Stimulated activated CD4-positive, alpha-beta T cell treated with anti-CD3 and anti-CD28 coated beads, Interleukin-12 subunit alpha, Interleukin-12 subunit beta, amount 100 ng/mL, for 24 hours (primary cell): ENCODE results near the gene SLC35G3.
A peak's percentile ranks its signal among the peaks of the same experiment; 100 is the strongest.
"Not testable (repeated sequence)": the region's sequence is repeated elsewhere in the genome, so short reads cannot be mapped to it uniquely, and the experiment has no call there.

Experiments used
- DNase-seq, 2 experiments: peaks; one replicate each; pipeline ENCODE4 v3.0.0-alpha.2; 2020; ENCODE audit warnings: low read depth in 2 of 2

The SLC35G3 gene

DNA sequence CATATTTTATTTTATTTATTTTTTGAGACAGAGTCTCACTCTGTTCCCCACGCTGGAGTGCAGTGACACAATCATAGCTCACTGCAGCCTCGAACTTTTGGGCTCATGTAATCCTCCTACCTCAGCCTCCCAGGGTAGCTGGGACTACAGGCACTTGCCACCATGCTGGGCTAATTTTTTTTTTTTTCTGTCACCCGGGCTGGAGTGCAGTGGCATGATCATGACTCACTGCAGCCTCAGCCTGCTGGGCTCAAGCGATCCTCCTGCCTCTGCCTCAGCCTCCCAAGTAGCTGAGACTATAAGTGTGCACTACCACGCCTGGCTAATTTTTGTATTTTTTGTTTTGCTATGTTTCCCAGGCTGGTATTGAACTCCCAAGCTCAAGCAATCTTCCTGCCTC lies 29.5 kb downstream of the SLC35G3 start:
- no peak for DNase-seq

DNA sequence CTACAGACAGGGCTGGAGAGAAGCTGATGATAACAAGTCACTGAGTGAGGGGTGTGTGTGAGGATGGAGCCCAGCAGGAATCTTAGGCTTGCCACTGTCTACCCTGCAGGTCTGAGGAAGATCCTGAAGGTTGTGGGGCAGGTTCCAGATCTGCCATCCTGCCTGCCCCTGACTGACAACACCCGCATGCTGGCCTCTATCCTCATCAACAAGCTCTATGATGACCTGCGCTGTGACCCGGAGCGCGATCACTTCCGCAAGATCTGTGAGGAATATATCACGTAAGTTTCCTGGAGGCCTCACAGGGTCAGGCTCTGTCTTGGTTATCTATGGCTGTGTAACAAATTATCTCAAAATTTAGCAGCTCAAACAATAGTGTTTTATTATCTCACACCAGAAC lies 30.3 kb downstream of the SLC35G3 start:
- DNase-seq = no peak

DNA sequence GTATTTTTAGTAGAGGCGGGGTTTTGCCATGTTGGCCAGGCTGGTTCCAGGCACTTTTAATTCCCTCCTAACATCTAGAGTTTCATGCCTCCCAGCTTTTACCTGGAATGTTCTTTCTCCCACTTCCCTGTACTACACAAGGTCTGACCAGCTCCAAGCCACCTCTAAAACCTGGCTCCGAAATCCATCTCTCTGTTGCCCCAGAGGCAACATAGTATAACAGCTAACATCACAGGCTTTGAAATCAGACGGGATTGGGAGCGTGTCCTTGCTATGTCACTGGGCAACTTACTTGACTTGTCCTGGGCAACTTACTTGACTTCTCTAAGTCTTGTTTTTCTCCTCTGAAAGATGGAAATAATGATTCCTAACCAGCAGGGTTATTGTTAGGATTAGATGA lies 31.4 kb downstream of the SLC35G3 start:
- DNase-seq = no peak

DNA sequence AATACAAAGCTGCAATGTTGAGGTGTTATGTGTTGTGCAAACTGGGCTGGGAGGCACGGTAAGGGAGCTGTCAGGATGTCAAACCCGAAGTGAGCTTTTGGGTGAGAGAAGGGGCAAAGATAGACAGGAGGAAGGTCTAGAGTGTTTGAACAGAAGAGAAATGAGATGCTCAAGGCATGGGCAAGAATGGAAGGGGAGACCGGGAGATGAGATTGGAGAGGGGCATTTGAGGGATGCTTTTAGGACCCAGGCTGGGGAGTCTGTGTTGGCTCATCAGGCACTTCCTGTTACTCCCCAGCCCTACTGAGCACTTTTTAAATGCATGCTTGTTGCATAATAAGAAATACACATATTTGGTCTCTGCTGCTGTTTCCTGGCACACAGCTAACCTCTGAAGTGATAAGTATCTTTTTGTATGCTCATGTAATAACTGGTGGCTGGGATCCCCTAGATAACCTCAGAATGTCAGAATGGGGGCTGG lies 32.9 kb downstream of the SLC35G3 start:
- no peak for DNase-seq

DNA sequence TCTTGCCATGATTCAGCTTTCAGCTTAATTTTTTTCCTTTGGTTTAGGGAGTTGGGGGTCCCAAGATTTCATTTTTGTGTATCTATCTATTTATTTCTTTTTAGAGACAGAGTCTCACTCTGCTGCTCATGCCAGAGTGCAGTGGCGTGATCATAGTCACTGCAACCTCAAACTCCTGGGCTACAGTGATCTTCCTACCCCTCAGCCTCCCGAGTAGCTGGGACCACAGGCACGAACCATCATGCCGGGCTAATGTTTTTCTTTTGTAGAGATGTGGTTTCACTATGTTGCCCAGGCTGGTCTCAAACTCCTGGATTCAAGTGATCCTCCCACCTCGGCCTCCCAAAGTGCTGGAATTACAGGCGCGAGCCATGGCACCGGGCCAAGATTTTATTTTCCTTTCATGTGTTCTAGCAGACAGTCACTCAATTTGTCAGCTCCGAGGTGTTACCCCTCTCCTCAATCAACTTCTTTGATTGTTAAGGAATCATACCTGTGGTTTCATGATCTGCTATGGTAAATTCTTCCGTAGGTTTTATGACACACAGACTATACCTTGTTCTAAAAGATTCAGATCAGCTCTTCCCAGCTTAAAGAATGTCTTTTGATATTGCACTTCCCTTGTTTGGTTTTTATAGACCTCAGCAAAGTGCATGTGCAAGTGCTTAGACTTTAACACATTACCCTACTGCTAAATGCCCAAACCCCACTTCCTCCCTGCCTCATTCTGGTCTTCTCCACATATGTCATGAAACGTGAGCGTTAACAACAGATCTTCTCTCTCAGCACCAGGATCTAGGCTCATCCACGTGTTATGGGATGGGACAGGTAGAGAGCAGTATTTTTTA lies 33.6 kb downstream of the SLC35G3 start:
- peak in 1 of 2 experiments; percentile 21 for DNase-seq

DNA sequence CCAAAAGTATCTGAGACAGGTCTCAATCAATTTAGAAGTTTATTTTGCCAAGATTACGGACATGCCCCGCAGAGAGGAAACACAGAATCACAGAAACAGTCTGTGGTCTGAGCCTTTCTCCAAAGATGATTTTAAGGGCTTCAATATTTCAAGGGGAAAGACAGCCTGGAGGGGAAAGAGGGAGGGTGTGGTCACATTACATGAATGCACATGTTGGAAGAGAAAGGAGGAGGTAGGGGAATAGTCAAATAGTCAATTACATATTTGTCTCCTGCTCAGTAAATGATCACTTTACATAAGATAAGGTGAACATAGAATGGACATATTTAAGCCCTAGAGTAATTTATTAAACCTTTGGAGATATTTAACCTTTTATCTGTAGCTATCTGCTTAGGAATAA lies 34.3 kb downstream of the SLC35G3 start:
- no peak for DNase-seq

DNA sequence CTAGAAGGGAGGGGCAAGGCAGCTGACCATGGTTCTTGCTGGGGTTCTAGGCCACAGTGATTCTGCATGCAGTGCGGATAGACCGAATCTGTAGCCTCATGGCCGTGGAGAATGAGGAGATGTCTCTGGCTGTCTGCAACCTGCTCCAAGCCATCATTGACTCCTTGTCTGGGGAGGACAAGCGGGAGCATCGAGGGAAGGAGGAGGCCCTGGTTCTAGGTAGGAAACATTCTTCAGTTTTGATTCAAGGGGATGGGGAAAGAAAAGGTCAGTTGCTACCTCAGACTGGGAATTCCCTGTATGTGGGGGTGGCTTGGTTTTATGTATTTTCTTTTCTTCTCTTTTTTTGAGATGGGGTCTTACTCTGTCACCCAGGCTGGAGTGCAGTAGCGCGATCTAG lies 38.9 kb downstream of the SLC35G3 start:
- no peak for DNase-seq

DNA sequence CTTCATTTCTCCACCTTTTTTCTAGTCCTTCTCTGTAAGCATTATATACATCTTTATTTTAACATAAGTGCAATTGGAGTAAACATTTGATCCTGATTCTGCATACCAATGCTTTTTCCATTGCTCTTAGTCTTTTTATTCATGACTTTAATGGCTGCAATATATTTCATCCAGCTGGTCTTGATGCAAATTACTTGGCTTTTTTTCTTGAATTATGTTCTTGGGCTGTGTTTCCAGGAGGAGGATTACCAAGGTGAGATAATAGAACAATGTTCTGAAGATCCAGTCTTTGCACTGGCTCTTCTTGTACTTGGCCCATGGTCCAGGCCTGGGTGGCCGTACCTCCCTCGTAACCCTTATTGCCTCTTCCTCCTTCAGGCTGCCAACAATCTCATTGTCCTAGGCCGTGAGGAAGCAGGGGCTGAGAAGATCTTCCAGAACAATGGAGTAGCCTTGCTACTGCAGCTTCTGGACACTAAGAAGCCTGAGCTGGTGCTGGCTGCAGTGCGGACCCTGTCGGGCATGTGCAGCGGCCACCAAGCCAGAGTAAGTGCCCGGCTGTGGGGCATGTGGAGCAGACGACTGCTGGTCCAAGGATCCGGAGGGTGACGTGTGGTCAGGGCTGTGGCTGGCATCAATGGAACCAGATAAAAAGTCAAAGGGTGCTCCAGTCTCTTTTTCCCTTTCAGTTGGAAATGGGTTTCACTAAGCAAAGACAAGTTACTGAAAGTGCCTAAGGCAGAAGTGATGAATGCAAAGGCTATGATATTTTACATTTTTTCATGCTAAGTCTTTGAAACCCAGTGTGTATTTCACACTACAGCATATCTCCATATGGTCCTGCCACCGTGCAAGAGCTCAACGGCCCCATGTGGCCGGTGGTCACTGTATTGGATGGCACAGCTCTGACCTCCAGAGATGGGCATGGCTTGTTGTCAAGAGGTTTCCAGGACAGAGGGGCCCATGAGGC lies 39.7 kb downstream of the SLC35G3 start:
- no peak for DNase-seq

DNA sequence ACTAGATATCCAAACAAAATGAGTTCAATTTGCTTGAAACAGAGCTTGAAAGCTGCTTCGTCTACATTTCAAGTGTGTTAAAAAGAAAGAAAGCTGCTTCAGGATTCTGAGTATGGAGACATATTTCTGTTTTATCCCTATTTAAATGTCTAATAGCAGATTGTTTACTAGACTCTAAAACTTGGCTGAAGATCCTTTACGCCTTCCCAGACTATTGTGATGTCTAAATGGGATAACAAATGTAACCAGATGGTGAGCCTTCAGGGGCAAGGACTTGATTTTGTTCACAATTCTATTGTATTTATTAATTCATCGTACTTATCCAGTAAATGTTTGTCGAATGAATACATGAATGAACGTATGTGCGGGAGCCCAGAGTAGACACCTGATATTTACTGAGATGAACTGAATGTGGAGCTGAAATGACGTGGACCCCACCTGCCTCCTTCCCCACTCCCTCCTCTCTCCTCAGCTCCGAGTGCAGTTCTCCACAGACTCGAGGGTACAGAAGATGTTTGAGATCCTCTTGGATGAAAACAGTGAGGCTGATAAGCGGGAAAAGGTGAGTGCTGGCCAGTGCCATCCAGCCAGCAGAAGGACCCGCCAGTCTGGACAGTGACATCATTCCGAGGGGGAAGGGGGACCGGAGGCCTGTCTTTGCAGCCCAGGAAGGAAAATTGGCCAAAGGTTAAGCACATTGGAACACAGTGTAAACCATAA lies 41.6 kb downstream of the SLC35G3 start:
- no peak for DNase-seq

DNA sequence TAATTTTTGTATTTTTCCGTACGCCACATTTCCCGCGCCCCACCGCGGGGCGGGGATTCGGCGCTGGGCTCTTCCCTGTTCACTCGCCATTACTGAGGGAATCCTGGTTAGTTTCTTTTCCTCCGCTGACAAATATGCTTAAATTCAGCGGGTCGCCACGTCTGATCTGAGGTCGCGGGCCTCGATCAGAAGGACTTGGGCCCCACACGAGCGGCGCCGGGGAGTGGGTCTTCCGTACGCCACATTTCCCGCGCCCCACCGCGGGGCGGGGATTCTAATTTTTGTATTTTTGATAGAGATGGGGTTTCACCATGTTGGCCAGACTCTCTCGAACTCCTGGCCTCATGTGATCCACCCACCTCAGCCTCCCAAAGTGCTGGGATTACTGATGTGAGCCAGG lies 43.1 kb downstream of the SLC35G3 start:
- DNase-seq = not testable (repeated sequence)

DNA sequence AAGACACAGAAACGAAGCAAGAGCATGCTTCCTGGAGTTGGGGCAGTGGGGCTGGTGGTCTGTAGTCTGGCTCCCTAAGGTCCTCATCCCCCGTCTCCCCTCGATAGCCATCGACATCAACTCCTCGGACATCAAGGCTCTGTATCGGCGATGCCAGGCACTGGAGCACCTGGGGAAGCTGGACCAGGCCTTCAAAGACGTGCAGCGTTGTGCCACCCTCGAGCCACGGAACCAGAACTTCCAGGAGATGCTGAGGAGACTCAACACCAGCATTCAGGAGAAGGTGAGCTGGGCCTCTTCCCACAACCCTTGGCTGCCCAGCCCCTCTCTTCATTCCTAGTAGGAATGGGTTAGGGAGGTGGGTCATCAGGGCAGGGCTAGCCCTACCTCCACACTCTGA lies 44.3 kb downstream of the SLC35G3 start:
- DNase-seq = no peak

DNA sequence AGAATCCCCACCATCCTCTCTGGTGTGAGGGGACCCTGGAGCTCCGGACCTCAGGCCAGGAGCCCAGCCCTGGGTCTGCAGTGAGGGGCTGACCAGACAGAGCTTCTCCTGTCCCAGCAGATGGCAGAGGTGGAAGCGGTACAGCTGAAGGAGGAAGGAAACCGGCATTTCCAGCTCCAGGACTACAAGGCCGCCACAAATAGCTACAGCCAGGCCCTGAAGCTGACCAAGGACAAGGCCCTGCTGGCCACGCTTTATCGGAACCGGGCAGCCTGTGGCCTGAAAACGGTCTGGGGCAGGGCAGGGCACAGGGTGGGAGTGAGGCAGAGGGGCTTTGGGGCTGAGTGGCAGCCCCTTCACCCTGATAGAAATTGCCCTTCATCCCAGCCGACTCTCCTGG lies 46.0 kb downstream of the SLC35G3 start:
- no peak for DNase-seq

DNA sequence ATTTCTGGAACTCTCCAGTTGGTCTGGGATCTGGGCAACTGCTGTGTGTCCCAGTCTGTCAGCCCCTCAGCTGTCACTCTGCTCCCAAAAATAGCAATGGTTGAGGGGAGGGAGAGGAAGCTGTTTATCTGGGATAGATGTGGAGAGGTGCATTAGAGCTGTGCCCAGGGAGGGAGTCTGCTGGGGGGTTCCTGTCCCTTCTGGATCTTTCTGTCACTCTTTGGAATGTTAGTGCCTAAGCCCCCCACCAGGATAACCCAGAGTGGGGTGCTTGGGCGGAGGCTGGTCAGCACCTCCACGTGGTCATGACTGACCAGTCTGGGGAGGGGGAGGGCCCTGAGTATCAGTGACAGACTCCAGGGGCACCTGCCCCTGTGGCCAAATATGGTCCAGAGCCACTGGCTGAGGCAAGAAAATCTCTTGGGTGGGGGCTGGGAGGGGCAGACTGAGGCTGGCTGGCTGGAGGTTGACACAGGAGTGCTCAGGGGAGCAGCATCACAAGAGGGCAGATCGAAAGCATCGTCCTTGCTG lies 46.8 kb downstream of the SLC35G3 start, which contains the start of gene UNC45B:
Gene UNC45B (plus strand): TSS at position 443 of the 531 bp plus-strand sequence. CDS start 447 bp downstream, outside the sequence.
- no peak for DNase-seq

DNA sequence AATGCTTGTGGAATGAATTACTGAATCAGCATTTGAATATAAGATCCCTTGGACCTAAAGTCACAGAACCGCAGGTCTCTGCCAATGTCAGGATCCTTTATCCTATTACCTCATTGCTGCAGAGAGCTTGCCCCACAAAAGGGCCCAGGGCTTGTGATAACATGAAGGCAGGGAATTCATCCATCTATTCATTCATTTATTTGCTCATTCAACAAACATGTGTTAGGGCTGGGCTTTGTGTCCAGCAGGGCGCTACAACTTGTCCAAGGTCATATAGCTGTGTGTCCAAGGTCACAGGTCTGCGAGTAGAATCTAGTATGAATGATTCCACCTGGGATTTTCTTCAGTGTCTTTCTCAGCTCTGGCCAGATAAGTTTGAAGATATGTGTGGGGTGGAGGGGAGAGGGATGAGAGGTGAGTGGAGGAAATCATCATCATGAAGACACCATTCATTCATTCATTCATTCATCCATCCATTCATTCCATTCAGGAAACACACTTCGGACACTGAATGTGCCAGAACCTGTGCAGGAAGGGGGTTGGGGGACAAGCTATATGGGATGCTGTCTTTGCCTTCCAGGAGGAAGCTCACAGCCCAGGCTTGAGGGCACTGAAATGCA lies 47.9 kb downstream of the SLC35G3 start:
- DNase-seq = no peak

DNA sequence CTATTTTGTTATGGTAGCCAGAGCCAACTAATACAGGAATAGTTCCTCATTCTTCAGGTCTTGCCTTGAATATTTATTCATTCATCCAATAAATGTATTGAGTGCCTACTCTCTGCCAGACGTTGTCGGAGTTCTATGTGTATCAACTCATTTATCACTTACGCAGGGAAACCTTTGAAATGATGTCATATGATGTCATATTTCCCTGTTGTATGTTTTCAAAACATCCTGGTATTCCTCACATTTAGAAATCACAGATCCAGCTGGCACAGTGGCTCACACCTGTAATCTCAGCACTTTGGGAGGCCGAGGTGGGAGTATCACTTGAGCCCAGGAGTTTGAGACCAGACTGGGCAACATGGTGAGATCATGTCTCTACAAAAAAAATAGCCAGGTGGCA lies 49.4 kb downstream of the SLC35G3 start:
- DNase-seq = no peak
